ENCODE results near the gene EPN2.

Gene EPN2

DNA sequence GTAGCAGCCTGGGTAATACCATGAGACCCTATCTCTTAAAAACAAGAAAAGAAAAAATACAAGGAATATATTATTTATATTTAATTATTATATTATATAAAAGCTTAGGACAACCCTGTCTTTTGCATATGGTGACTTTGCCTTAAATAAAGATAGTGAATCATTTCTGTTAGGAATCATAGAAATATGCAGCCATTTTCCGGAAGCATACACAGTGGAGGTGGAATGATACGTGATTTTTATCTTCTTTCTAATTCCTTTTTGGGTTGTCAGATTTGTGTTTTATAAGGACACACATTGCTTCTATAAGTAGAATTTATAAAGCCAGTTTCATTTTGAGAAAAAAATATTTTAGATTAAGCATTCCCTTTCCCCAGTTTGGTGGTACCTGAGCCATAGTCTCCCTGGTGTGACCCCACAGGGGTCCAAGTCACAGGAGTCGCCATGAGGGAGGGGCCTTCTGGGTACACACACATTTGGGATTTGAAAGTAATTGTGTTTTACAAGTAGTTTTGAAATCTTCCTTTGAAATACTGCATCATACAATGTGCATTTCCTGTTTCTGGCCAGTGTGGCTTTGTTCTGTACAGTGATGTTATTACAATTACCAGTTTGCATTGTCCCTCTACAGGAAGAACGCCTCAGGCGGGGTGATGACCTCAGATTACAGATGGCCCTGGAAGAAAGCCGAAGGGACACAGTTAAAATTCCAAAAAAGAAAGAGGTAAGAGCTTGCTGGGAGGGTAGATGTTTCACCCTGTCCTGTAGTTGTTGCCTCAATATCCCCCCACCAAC, 74.5 kb downstream of the EPN2 start:
- DNase-seq (ENCODE audit: low read depth in 2 of 2), result no peak

DNA sequence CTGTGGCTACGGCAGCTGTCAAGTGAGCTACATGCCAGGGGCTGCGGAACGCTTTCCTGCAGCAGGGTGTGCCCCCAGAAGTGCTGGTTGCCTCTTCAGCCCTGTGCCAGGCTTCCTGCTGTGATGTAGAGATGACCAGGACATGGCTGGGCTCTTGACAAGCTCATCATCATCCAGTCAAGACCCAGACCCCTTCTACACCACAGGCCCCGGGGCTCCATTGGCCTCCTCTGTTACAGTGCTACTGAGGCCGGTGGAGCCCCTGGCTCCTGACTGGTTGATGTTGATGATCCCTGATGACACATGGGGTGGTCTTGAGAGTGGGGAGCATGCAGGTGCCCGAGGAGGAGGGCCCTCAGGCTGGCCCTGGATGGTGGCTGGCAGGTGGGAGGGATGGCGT, 75.2 kb downstream of the EPN2 start:
- DNase-seq (ENCODE audit: low read depth in 2 of 2), result no peak

DNA sequence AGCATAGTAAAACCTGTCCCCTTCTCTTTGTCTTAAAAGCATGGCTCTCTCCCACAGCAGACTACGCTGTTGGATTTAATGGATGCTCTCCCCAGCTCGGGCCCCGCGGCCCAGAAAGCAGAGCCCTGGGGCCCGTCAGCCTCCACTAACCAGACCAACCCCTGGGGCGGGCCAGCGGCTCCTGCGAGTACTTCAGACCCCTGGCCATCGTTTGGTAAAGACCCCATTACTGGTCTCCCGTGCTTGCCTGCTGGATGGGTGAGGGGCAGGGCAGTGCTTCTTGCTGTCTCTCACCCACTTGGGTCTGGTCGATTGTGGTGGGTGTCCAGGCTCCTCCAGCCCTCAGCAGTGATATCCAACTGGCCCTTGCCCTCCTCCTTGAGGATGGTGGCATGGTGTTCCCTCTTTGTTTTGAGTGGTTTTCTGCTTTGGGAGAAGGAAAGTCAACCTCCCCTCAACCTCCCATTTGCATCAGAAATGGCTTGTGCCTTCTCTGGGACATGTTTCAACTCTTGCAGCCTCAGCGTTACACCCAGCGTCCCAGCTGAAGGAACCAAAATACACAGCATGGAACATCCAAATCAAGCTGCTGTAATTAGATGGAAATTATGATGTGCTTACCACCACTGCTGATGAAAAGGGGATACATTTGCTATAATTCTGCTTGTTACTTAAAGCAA, 76.0 kb downstream of the EPN2 start:
- DNase-seq (ENCODE audit: low read depth in 2 of 2), result no peak

DNA sequence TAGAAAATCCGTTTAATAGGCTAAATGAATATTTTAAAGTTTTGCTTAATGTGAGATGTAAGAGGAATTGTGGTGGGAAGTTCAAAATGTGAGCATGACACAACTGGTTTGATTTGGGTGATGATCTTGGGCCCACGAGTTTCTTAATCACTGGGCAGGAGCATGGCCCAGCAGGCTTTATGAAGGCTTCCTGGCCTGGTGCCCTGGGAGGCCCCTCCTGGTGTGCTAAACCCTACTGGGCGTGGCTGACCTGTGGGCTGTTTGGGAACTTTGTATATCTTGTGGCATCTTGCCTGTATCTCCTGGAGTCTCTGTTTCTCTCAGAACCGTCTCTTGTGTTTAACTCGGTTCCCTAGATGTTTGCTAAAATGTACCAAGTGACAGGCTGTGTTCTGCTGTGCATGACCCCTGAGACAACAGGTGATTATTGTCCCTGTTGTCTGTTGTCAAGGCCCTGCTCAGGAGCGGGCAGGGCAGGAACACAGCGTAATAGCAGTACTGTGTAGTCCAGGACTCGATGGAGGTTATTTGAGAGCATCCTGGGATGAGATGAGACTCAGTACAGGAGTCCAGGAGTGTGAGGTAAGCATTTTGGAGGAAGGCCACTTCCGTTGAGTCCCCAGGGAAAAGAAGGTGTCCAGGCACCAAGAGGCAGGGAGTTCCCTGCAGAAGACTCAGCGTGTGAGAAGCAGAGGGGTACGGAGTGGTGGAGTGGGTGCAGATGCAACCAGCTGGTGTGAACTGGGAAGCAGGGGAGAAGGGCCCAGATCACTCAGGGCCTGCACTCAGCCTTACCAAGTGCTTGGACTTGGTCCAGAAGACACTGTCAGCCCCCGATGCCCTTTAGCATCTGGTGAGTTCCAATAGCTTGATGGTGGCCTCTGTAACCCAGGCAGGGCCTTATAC, 76.8 kb downstream of the EPN2 start:
- no peak for DNase-seq (ENCODE audit: low read depth in 2 of 2)

DNA sequence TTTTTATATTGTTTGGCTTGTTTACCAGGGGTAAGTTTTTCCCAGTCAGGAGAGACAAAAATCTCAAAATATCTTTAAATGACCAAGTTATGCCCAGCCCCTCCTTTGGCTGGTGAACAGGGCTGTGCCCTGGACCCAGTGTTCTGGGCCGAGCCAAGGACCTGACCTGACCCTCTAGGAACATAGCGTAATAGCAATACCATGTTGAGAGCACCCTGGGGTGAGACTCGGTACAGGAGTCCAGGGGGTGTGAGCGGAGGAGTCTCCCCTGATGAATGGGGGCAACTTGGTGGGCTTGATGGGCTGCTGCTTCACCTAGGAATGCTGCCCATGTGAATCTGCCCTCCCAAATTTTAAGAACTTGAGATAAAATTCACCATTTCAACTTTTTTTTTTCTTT, 77.9 kb downstream of the EPN2 start:
- DNase-seq (ENCODE audit: low read depth in 2 of 2), result no peak

DNA sequence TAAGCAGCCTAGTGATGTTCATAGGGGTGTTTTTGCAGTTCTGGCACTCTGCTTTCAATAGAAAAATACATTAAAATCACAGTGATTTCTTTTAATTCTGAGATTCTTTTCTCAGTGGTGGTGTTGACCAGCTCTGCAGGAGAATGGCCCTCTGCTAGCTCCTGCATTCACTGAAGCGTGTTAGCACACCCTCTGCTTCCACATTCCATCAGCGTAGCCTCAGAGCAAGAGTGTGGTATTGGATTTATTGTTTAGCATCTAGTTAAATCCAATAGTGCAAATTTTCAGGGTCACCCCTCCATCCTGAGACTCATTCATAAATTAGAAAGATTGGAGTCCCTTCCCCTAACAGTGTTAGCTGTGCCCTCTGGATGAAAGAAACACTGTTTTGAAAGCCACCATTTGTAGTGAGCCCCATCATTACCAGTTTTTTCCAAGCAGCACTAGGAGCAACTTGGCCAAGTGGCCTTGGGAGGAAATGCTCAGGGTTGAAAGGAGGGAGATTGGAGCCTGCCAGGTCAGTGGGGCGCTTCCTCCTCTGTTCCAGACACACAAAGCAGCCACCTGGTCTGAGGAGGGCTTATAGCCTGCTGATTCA, 79.7 kb downstream of the EPN2 start:
- no peak for DNase-seq (ENCODE audit: low read depth in 2 of 2)

DNA sequence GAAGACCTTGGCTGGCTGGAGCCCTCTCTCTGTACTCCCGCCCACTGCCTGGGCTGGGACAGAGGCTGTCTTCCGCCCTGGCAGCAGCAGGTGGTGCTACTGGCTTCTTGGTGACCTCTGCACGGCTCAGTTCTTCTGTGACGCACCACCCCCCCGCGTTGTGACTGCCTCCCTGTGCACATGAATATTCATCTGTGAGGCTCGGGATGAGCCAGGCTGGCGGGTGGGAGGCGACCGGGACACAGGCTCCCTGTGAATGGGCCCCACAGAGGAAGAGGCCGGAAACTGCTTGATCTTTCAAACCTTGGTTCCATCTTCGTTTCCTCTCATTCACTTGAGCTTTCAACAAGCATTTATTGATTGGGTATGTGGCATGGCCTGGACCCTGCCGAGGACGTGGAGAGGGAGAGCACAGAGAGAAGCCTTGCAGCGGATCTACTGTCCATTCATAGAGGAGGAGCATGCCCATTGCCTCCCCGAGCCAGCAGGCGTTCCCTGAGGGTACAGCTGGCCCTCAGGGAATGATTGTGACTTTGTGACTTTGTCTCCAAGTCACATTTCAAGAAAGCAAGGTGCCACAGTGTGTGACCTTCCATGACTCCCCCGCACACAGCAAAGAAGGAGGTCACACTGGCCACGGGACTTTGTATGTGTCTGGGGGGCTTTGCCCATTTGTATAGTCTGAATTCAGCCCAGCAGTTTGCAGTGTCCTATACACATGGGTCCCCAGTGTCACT, 80.4 kb downstream of the EPN2 start:
- no peak for DNase-seq (ENCODE audit: low read depth in 2 of 2)

DNA sequence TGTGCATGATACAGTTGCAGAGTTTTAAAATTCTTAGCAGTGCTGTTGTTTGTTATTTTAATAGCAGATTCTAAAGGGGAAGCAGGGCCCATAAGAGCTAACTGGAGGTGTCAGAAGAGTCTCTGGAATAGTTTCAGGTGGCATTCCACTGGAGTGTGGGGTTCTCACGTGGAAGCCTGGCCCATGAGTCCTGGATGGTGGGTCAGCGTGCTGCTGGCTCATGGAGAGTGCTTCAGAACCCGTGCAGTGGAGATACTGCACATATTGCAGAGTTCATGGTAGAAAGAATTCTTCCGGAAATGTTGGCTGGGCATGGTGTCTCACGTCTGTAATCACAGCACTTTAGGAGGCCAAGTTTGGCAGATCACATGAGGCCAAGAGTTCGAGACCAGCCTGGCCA, 81.4 kb downstream of the EPN2 start:
- DNase-seq (ENCODE audit: low read depth in 2 of 2), result no peak

DNA sequence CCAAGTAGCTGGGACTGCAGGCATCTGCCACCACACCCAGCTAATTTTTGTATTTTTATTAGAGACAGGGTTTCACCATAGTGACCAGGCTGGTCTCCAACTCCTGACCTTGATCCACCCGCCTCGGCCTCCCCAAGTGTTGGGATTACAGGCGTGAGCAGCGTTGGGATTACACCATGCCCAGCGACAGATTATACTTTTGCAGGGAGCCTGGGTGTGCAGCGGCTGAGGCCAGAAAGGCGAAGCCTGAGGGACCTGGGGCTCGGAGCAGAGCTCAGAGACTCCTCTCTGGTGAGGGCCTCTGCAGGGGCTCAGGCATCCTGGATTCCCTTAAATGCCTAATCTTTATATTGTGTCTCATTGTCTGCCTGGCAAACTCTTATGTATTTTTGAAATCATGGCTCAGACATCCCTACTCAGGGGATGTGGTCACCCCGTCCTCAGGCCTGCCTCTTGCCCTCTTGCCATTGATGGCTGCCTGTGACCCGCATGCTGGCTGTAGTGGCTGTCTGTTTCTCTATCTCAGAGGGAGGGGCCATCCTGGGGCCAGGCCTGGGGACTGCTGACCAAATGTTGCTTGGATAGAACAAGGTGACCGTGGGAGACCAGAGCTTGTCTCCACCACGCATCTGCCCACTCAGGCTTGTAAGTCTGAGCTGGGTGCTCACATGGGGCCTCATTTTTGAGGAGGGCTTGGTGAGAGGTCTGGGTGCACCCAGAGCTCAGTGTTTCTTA, 82.8 kb downstream of the EPN2 start:
- DNase-seq (ENCODE audit: low read depth in 2 of 2), result no peak

DNA sequence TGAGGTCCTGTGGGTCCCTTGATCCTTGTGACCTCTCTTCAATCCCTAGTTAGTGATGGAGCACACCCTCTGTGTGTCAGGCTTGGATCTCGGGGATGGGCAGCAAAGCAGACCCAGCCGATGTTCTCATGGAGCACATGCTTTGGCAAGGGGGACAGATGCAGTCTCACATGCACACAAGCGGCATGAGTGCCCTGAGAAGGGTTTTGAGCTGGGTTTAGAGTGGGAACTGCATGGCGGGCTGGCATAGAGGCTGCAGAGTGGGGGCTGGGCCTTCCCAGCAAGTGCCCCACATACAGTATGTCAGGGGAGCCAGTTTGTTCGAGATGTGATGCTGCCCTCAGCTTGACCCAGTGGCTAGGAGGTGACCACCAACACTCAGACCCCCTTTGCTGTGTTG, 83.7 kb downstream of the EPN2 start:
- no peak for DNase-seq (ENCODE audit: low read depth in 2 of 2)

DNA sequence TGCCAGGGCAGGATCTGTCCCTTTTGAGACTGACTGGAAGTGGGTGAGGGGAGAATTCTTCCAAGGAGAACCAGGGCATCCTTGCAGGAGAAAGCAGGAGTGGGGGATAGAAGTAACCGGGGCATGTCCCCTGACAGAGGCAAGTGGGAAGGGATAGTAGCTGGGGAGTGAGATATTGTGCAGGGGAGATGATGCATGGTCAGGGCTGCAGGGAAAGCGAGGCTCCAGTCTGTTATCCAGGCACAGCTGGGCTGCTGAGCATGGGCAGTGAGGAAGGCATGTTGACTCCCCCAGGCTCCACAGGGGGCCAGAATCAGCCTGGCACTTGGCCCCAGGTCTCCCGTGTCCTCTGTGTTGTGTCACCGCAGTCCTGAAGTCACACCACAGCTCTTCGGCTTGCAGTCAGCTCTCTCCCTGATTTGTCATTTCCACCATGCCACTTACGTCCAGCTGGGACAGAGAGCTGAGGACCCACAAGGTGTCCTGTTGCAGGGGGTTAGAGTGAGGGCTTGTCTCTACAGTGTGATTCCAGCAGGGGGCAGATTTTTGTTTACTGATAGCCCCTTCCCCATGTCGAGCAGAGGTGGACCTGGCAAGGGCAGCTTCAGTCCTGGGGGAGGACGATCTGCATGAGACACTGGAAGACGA, 84.4 kb downstream of the EPN2 start:
- no peak for DNase-seq (ENCODE audit: low read depth in 2 of 2)

DNA sequence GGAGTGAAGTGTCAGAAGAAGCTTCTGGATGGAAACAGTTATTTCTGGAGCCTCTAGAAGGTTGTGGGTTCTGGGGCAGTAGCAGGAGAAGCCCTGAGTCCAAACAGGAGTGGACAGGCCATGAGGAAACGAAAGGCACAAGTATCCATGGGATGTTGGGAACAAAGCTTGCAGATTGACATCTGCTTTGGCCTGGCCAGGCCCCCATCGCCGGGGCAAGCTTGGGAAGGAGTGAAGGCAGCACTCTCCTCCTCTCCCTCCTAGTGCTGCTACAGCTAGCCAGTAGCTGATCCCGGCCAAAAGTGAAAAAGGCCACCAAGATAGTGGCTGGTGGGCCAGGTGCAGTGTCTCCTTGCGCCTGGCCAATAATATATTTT, 85.0 kb downstream of the EPN2 start:
- DNase-seq (ENCODE audit: low read depth in 2 of 2), result no peak

DNA sequence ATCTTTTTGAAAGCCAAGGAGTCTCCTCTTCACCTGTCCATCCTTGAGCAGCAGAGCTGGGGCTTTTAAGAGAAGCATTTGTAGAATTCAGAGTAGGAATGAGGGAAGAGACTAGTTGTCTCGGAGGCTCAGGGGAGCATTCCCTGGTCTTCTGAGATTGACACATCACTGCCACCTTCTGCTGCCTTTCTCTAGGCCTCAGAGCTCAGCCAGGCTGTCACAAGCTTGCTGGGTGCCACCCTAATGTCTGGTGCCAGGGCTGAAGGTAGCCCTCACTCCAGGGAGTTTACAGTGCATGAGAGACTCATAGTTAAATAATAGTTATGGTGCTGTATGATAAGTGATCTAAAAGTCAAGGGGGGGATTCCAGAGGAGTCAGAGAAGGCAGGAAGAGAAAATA, 85.7 kb downstream of the EPN2 start:
- no peak for DNase-seq (ENCODE audit: low read depth in 2 of 2)

DNA sequence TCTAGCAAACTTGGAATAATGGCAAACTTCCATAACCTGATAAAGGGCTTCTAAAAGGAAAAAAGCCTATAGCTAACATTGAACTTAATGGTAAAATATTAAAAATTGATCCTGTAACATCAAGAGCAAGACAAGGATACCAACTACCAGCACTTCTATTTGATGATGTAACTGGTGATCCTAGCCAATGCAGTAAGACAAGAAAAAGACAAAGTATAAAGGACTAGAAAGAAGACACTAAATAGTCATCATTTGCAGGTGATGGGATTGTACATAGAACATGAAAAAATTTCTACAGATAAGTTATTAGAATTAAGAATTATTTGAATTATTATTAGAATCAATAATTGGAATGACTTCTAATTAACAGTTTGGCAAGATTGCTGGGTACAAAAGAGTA, 88.4 kb downstream of the EPN2 start:
- no peak for DNase-seq (ENCODE audit: low read depth in 2 of 2)

DNA sequence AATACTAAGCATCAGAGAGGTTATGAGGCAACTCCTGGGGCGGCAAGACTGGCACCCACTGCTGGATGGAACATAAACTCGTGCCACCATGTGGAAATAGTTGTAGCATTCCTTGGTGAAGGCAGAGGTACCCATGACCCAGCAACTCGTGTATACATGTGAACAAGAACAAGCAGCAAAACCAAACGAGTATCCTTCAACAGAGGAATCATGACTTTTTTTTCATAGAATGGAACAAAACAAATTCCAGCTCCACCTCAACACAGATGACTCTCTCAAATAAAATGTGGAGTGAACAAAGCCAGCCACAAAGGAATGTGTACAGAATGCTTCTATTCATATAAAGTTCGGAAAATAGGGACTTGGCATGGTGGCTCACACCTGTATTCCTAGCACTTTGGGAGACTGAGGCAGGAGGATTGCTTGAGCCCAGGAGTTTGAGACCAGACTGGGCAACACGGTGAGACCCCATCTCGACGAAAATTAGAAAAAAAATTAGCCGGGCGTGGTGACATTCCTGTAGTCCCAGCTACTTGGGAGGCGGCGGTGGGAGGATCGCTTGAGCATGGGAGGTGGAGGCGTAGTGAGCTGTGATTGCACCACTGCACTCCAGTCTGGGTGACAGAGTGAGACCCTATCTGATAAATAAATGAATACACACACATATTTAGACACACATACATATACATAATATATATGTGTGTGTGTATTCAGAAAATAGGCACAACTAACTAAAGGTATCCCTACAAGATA, 90.0 kb downstream of the EPN2 start:
- no peak for DNase-seq (ENCODE audit: low read depth in 2 of 2)

DNA sequence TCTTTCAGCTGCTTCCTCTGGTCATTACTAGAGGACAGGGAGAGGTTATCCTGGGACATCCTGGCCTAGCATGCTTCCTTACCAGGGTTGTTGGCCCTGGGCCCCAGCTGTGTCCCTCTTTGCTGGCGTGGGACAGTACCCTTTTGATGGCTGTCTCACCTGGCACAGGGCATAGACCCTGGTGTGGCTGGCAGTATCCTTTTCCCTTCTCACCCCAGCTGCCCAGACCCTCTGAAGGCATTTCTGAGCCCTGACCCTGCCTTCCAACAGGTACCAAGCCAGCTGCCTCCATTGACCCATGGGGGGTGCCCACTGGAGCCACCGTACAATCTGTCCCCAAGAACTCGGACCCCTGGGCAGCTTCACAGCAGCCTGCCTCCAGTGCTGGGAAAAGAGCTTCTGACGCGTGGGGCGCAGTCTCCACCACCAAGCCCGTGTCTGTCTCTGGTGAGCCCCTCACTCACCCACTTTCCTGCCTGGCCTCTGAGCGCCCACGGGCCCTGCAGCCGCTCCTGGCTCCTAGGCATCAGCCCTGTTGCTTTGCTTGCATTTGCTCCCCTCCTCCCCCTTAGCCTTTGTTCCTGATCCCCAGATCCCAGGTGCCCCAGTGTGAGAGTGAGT, 91.4 kb downstream of the EPN2 start:
- no peak for DNase-seq (ENCODE audit: low read depth in 2 of 2)

DNA sequence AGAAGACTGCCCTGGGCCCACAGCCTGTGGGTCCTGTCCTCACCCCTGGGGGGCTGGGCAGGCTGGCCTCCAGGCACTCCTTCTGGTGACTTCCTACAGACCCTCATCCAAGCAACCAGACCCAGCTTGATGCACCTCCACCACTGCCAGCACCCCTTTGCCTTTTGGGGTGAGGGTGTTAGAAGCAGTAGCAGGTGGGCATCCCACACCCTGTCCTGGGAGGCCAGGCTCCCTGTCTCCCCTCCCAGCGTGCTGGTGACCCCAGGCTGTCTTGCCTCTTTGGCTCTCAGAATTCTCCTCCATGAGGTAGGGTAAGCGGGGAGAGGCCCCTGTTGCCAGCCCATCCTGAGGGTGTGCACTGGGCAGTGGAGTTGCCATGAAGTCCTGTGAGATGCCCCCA, 92.0 kb downstream of the EPN2 start:
- DNase-seq (ENCODE audit: low read depth in 2 of 2), result no peak

DNA sequence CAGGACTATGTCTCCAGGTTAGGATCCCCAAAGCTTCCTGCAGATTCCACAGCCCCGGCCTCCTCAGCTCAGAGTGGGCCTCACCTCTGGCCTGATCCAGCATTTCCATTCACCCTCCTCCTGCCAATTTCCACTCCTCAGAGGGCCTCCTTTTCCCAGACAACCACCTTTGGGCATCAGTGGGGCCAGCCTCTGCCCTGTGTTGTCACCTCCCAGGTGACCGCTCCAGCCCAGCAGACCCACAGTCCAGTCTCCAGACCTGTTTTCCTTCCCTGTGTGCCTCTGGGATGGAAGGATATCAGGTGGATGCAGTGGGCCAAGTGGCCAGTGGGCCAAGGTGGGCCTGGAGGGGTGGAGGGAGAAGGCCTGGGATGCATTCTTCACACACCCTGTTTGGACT, 92.7 kb downstream of the EPN2 start:
- no peak for DNase-seq (ENCODE audit: low read depth in 2 of 2)

DNA sequence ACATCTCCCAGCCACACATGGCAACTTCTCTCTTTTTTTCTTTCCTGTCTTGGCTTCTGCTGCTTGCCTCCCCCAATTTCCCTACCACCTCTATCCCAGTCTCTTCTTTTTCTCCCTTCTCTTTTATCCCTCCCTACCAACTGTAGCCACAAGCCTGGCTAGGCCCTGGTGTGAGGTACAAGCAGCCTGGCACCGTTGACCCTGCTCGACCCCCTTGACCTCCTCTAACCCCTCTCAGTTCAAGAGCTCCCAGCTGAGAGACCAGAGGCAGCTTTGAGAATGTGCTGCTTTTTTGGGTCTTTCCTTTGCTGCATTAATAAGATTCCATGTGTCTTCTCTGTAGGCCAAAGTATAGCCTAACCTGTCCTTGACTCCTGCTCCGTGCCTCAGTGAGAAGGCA, 93.1 kb downstream of the EPN2 start:
- no peak for DNase-seq (ENCODE audit: low read depth in 2 of 2)

All from stimulated activated CD8-positive, alpha-beta memory T cell treated with anti-CD3 and anti-CD28 coated beads, Interleukin-7, amount 100 ng/mL, for 4 hours (primary cell).